Measurements from ENCODE around the gene VPS54. TPM values are rescaled to one million over a fixed set of nuclear protein-coding genes. Genes with fewer than 3 reads are reported as not detected.

Gene VPS54, protein sequence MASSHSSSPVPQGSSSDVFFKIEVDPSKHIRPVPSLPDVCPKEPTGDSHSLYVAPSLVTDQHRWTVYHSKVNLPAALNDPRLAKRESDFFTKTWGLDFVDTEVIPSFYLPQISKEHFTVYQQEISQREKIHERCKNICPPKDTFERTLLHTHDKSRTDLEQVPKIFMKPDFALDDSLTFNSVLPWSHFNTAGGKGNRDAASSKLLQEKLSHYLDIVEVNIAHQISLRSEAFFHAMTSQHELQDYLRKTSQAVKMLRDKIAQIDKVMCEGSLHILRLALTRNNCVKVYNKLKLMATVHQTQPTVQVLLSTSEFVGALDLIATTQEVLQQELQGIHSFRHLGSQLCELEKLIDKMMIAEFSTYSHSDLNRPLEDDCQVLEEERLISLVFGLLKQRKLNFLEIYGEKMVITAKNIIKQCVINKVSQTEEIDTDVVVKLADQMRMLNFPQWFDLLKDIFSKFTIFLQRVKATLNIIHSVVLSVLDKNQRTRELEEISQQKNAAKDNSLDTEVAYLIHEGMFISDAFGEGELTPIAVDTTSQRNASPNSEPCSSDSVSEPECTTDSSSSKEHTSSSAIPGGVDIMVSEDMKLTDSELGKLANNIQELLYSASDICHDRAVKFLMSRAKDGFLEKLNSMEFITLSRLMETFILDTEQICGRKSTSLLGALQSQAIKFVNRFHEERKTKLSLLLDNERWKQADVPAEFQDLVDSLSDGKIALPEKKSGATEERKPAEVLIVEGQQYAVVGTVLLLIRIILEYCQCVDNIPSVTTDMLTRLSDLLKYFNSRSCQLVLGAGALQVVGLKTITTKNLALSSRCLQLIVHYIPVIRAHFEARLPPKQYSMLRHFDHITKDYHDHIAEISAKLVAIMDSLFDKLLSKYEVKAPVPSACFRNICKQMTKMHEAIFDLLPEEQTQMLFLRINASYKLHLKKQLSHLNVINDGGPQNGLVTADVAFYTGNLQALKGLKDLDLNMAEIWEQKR
- polyA plus RNA-seq (2013) = 29.7 TPM

DNA sequence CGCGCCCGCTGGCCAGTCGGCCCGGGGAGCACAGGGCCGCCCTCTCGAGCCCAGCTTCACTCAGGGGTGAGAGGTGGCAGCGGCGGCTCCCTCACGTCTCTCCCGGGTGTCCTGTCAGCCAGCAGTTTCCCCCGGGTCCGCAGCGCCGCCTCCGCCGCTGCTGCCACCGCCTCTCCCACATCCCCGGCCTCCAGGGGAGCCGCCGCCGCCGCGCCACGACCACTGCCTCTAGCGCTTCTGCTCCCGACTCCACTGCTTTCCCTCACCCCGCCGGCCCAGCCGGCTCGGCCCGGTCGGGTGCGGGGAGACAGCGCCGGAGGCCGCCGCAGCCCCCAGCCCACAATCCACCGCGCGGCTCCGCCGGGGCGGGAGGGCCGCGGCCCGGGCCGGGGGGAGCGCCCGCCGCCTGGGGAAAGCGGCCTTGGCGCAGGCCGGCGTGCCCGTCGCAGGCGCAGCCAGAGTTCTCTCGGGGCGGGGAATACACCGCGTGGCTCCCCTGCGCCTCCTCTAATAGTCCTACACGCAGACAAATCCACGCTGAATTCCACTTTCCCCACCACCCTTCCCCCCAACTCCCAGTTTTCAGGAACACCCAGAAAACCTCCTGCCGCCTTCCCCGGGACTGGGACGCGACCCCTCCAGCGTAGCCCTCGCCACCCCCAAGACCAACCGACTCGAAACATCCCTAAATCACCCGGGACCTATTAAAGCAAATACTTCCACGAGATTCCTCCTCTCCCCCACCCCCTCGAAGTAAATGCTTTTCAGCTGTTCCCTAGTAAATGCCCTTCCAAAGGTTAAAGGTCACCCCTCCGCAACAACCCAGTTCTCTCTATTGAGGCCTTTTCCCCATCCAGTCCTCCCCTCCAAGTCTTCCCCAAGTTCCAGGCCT is at the start of gene VPS54:
VPS54 (minus strand) TSS at position 346 of the 892 bp plus-strand sequence. CDS start 35,429 bp downstream, outside the sequence.
- H3K27ac ChIP-seq (ENCODE audit: insufficient read depth in 1 of 2, low read depth in 1 of 2, low read length in 2 of 2, poor library complexity in 1 of 2, severe bottlenecking in 2 of 2) = peak within 1 kb of the TSS; percentile 81 to 88
- 1% methylated on average over 63 of the region's 77 CpGs for WGBS (ENCODE audit: insufficient coverage)
- peak within 1 kb of the TSS; percentile 44 to 96 (median 81) for H3K4me3 ChIP-seq (ENCODE audit: control insufficient read depth in 1 of 7, extremely low read depth in 1 of 7, insufficient read depth in 4 of 7, low read depth in 2 of 7, low read length in 6 of 7)
- H3K36me3 ChIP-seq (ENCODE audit: control insufficient read depth in 4 of 4, insufficient read depth in 4 of 4, low read length in 3 of 4) = no peaks in the 10 kb centered on the region
- H3K9me3 ChIP-seq (ENCODE audit: control extremely low read depth in 1 of 5, control insufficient read depth in 4 of 5, insufficient read depth in 2 of 5, low read depth in 1 of 5, low read length in 4 of 5) = no peaks in the 10 kb centered on the region
- peaks cover 5 to 35% (median 15%) of the 10 kb centered on the region in 4 experiments for H3K4me1 ChIP-seq (ENCODE audit: control extremely low read depth in 1 of 4, control insufficient read depth in 4 of 4, insufficient read depth in 4 of 4, low read length in 3 of 4)
- peak in 2 of 3 donors; percentile 64 to 76 for DNase-seq
- H3K27me3 ChIP-seq (replicated peaks in 2 of 5; ENCODE audit: control insufficient read depth in 4 of 5, insufficient read depth in 5 of 5, low read length in 4 of 5) = no peaks in the 10 kb centered on the region
- CTCF ChIA-PET = interaction anchor here (0.8 kb wide), 1 partner anchor 14 kb away, joined by 3 read pairs; no protein-coding TSS in a partner anchor
- POLR2A ChIA-PET = interaction anchor here (1.0 kb wide), 1 partner anchor 179 kb away, joined by 5 read pairs; no protein-coding TSS in a partner anchor

DNA sequence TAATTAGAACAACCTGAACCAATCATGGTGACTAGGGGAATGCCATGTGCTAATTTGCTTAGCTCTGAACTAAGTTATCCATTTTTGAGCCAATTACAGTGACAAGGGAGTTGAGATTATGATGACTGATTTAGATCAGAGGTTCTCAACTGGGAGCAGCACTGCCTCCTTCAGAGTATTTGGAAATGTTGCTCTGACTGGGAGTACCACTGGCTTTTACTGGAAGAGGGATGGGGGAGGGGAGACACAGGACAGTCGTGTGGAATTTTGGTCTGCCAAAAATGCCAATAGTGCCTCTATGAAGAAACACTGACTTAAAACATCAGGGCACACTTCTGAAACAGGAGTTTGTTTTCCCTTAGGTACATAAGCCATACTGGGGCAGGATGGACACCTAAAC is 48.1 kb upstream of the VPS54 start:
- H3K27me3 ChIP-seq (replicated peaks in 2 of 5; ENCODE audit: control insufficient read depth in 4 of 5, insufficient read depth in 5 of 5, low read length in 4 of 5) = no peaks in the 10 kb centered on the region
- ChIA-PET CTCF (no interaction called here), POLR2A (interaction anchor here (0.7 kb wide), 1 partner anchor 1160 kb away, joined by 9 read pairs; the partner anchor contains the start of gene ACTR2)
- H3K27ac ChIP-seq (ENCODE audit: insufficient read depth in 1 of 2, low read depth in 1 of 2, low read length in 2 of 2, poor library complexity in 1 of 2, severe bottlenecking in 2 of 2) = no peak overlapping the region
- no peaks in the 10 kb centered on the region for H3K36me3 ChIP-seq (ENCODE audit: control insufficient read depth in 4 of 4, insufficient read depth in 4 of 4, low read length in 3 of 4)
- peaks cover 0 to 7% (median 0%) of the 10 kb centered on the region in 4 experiments for H3K4me1 ChIP-seq (ENCODE audit: control extremely low read depth in 1 of 4, control insufficient read depth in 4 of 4, insufficient read depth in 4 of 4, low read length in 3 of 4)
- no peak overlapping the region for H3K4me3 ChIP-seq (ENCODE audit: control insufficient read depth in 1 of 7, extremely low read depth in 1 of 7, insufficient read depth in 4 of 7, low read depth in 2 of 7, low read length in 6 of 7)
- DNase-seq = no peak
- no CpG with 5 or more reads among the region's 1 CpG for WGBS (ENCODE audit: insufficient coverage)
- no peaks in the 10 kb centered on the region for H3K9me3 ChIP-seq (ENCODE audit: control extremely low read depth in 1 of 5, control insufficient read depth in 4 of 5, insufficient read depth in 2 of 5, low read depth in 1 of 5, low read length in 4 of 5)

DNA sequence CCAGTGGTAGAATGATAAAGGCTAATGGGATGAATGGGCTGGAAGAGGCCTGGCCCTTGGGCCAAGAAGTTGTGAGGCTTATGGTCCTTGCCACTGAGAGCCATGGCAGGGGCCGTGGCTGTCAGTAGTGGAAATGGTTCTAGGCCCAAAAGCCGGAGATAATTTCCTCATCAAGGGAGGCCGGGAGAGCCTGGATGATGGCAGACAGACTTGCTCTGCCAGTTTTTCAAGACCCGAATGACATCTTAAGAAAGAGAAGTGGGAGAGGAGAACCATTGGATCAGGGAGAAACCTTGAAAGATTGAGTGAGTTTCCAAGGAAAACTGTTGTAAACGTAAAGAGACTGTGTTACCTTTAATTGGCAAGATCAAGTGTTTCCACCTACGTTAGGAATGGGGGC is 46.3 kb upstream of the VPS54 start:
- 89% methylated on average over 6 of the region's 6 CpGs for WGBS (ENCODE audit: insufficient coverage)
- H3K9me3 ChIP-seq (ENCODE audit: control extremely low read depth in 1 of 5, control insufficient read depth in 4 of 5, insufficient read depth in 2 of 5, low read depth in 1 of 5, low read length in 4 of 5) = no peaks in the 10 kb centered on the region
- peaks cover 0 to 7% (median 0%) of the 10 kb centered on the region in 4 experiments for H3K4me1 ChIP-seq (ENCODE audit: control extremely low read depth in 1 of 4, control insufficient read depth in 4 of 4, insufficient read depth in 4 of 4, low read length in 3 of 4)
- POLR2A ChIA-PET = no interaction called here
- no peaks in the 10 kb centered on the region for H3K27me3 ChIP-seq (replicated peaks in 2 of 5; ENCODE audit: control insufficient read depth in 4 of 5, insufficient read depth in 5 of 5, low read length in 4 of 5)
- H3K27ac ChIP-seq (ENCODE audit: insufficient read depth in 1 of 2, low read depth in 1 of 2, low read length in 2 of 2, poor library complexity in 1 of 2, severe bottlenecking in 2 of 2) = no peak overlapping the region
- CTCF ChIA-PET = no interaction called here
- DNase-seq = no peak
- H3K36me3 ChIP-seq (ENCODE audit: control insufficient read depth in 4 of 4, insufficient read depth in 4 of 4, low read length in 3 of 4) = no peaks in the 10 kb centered on the region
- no peak overlapping the region for H3K4me3 ChIP-seq (ENCODE audit: control insufficient read depth in 1 of 7, extremely low read depth in 1 of 7, insufficient read depth in 4 of 7, low read depth in 2 of 7, low read length in 6 of 7)

DNA sequence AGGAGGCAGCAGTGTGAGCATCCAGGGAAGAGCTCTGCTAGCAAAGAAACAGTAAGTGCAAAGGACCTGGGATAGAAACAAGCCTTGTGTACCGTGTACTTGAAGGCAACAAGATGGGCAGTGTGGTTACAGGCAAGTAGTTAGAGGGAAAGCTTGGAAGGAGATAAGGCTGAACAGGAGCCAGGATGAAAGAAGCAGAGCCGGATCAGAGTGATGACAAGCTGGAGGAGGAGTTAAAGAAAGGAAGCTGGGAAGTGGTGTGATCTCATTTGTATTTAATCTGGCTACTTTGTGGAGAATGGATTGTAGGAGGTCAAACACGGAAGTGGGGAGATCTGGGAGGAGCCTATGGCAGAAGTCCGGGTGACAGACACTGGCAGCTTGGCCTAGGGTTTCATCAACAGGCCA is 44.7 kb upstream of the VPS54 start:
- WGBS (ENCODE audit: insufficient coverage) = 95% methylated on average over 4 of the region's 4 CpGs
- Histone ChIP-seq H3K36me3 (ENCODE audit: control insufficient read depth in 4 of 4, insufficient read depth in 4 of 4, low read length in 3 of 4) (no peaks in the 10 kb centered on the region), H3K27me3 (replicated peaks in 2 of 5; ENCODE audit: control insufficient read depth in 4 of 5, insufficient read depth in 5 of 5, low read length in 4 of 5) (no peaks in the 10 kb centered on the region), H3K4me3 (ENCODE audit: control insufficient read depth in 1 of 7, extremely low read depth in 1 of 7, insufficient read depth in 4 of 7, low read depth in 2 of 7, low read length in 6 of 7) (no peak overlapping the region), H3K4me1 (ENCODE audit: control extremely low read depth in 1 of 4, control insufficient read depth in 4 of 4, insufficient read depth in 4 of 4, low read length in 3 of 4) (peaks cover 0 to 7% (median 0%) of the 10 kb centered on the region in 4 experiments), H3K9me3 (ENCODE audit: control extremely low read depth in 1 of 5, control insufficient read depth in 4 of 5, insufficient read depth in 2 of 5, low read depth in 1 of 5, low read length in 4 of 5) (no peaks in the 10 kb centered on the region), H3K27ac (ENCODE audit: insufficient read depth in 1 of 2, low read depth in 1 of 2, low read length in 2 of 2, poor library complexity in 1 of 2, severe bottlenecking in 2 of 2) (no peak overlapping the region)
- no peak for DNase-seq
- POLR2A ChIA-PET = no interaction called here
- CTCF ChIA-PET = interaction anchor here (0.7 to 1.8 kb wide), 4 partner anchors 9 to 264 kb away, joined by 3 to 5 read pairs (median 4); no protein-coding TSS in a partner anchor

DNA sequence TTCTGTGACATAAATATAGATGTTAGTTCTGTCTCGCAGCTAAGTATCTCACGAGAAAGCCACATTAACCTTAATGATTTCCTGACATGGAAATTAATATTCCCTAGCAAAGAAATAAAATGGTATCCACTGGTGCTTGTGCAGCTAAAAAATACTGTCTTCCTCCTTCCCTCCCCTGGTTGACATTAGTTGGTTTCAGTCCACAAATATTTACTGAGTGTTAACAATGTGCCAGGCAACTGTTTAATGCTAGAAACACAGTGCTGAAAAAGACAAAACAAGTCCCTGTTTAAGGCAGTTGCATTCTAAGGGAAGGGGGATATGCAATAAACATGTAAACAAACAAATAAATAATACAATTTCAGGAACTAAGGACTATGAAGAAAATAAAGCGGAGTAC is 44.2 kb upstream of the VPS54 start:
- 100% methylated on average over 1 of the region's 3 CpGs for WGBS (ENCODE audit: insufficient coverage)
- peaks cover 0 to 7% (median 0%) of the 10 kb centered on the region in 4 experiments for H3K4me1 ChIP-seq (ENCODE audit: control extremely low read depth in 1 of 4, control insufficient read depth in 4 of 4, insufficient read depth in 4 of 4, low read length in 3 of 4)
- POLR2A ChIA-PET = no interaction called here
- no peaks in the 10 kb centered on the region for H3K9me3 ChIP-seq (ENCODE audit: control extremely low read depth in 1 of 5, control insufficient read depth in 4 of 5, insufficient read depth in 2 of 5, low read depth in 1 of 5, low read length in 4 of 5)
- CTCF ChIA-PET = interaction anchor here (0.9 to 1.8 kb wide), 3 partner anchors 10 to 265 kb away, joined by 3 to 5 read pairs (median 3); no protein-coding TSS in a partner anchor
- no peak overlapping the region for H3K27ac ChIP-seq (ENCODE audit: insufficient read depth in 1 of 2, low read depth in 1 of 2, low read length in 2 of 2, poor library complexity in 1 of 2, severe bottlenecking in 2 of 2)
- H3K27me3 ChIP-seq (replicated peaks in 2 of 5; ENCODE audit: control insufficient read depth in 4 of 5, insufficient read depth in 5 of 5, low read length in 4 of 5) = no peaks in the 10 kb centered on the region
- no peaks in the 10 kb centered on the region for H3K36me3 ChIP-seq (ENCODE audit: control insufficient read depth in 4 of 4, insufficient read depth in 4 of 4, low read length in 3 of 4)
- no peak overlapping the region for H3K4me3 ChIP-seq (ENCODE audit: control insufficient read depth in 1 of 7, extremely low read depth in 1 of 7, insufficient read depth in 4 of 7, low read depth in 2 of 7, low read length in 6 of 7)
- DNase-seq = no peak

DNA sequence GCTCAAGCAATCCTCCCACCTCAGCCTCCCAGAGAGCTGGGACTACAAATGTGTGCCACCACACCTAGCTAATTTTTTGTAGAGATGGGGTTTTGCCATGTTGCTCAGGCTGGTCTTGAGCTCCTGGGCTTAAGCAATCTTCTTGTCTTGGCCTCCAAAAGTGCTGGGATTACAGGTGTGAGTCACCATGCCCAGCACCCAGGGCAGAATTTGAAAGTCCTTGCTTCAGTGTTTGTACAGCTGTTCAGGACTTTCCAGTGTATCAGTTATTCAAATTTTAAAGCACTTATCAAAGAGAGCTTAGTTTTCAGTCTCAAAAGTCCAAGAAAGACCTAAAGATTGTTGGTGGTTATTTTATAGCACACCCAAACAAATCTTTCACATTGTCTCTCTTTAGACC is 43.6 kb upstream of the VPS54 start:
- Histone ChIP-seq H3K4me1 (ENCODE audit: control extremely low read depth in 1 of 4, control insufficient read depth in 4 of 4, insufficient read depth in 4 of 4, low read length in 3 of 4) (peaks cover 0 to 7% (median 0%) of the 10 kb centered on the region in 4 experiments), H3K27ac (ENCODE audit: insufficient read depth in 1 of 2, low read depth in 1 of 2, low read length in 2 of 2, poor library complexity in 1 of 2, severe bottlenecking in 2 of 2) (no peak overlapping the region), H3K4me3 (ENCODE audit: control insufficient read depth in 1 of 7, extremely low read depth in 1 of 7, insufficient read depth in 4 of 7, low read depth in 2 of 7, low read length in 6 of 7) (no peak overlapping the region), H3K9me3 (ENCODE audit: control extremely low read depth in 1 of 5, control insufficient read depth in 4 of 5, insufficient read depth in 2 of 5, low read depth in 1 of 5, low read length in 4 of 5) (no peaks in the 10 kb centered on the region), H3K27me3 (replicated peaks in 2 of 5; ENCODE audit: control insufficient read depth in 4 of 5, insufficient read depth in 5 of 5, low read length in 4 of 5) (no peaks in the 10 kb centered on the region), H3K36me3 (ENCODE audit: control insufficient read depth in 4 of 4, insufficient read depth in 4 of 4, low read length in 3 of 4) (no peaks in the 10 kb centered on the region)
- DNase-seq = no peak
- ChIA-PET CTCF (interaction anchor here (0.9 to 1.8 kb wide), 4 partner anchors 9 to 265 kb away, joined by 3 to 5 read pairs (median 3); no protein-coding TSS in a partner anchor), POLR2A (no interaction called here)
